K562 treated with DMSO at 1 percent for 4 hours (cell line): ENCODE results near the gene LRRC8E. TPM values are rescaled to one million over a fixed set of nuclear protein-coding genes. Genes with fewer than 3 reads are reported as not detected.

Experiments used
- total RNA-seq: library from RNA; unstranded; fragments of 300-600 nt; gene quantifications from 2 replicates; pipeline ENCODE4 v1.2.3, GENCODE V29; 2022; ENCODE audit not compliant: insufficient read depth

LRRC8E gene
- total RNA-seq: 3.9 and 4.0 TPM in 2 replicates

GRCh38 chr19:7888145-7888825 is at the start of gene LRRC8E:
LRRC8E (plus strand) TSS chr19:7888510; CDS start chr19:7895604, 7,094 bp downstream.

DNA sequence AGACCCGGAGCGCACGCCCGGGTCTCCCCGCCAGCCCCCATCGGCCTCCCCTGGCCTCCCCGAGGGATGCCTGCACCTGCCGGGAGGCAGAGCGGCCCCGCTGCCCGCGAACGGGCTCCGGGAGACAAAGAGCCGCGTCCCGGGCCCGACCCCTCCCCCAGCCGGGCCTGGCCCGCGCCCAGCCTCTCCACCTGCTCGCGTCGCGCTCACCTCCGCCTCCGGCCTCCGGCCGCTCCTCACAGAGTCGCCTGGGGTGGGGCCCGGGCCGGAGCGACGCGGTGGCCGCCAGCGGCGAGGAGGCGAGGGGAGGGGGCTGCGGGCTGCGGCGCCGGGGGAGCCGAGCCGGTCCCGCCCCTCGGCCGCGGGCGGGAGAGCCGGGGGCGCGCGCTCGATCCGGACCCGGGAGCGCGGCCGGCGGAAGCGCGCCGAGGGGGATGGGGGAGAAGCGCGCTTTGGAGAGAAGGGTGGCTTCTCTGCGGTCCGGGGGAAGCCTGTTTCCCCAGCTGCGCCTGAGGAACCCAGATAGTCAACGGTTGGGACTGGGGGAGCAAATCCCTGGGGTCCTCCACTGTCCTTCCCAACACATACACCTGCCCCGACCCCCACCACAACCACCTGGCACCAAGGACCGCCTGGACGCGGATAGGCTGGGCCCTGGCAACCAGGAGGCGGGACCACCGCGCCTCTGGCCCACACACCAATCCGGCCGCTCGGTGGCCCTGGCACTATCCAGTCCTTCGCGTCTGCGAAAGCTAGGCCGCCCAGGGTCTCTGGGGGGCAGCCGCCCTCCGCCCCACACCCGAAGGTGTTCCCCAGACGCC is 14.0 kb upstream of the LRRC8E start, which contains the start of gene PRR36:
Gene PRR36, minus strand, starts transcription at position 315 of the 821 bp plus-strand sequence. CDS start 701 bp downstream, outside the sequence.

DNA sequence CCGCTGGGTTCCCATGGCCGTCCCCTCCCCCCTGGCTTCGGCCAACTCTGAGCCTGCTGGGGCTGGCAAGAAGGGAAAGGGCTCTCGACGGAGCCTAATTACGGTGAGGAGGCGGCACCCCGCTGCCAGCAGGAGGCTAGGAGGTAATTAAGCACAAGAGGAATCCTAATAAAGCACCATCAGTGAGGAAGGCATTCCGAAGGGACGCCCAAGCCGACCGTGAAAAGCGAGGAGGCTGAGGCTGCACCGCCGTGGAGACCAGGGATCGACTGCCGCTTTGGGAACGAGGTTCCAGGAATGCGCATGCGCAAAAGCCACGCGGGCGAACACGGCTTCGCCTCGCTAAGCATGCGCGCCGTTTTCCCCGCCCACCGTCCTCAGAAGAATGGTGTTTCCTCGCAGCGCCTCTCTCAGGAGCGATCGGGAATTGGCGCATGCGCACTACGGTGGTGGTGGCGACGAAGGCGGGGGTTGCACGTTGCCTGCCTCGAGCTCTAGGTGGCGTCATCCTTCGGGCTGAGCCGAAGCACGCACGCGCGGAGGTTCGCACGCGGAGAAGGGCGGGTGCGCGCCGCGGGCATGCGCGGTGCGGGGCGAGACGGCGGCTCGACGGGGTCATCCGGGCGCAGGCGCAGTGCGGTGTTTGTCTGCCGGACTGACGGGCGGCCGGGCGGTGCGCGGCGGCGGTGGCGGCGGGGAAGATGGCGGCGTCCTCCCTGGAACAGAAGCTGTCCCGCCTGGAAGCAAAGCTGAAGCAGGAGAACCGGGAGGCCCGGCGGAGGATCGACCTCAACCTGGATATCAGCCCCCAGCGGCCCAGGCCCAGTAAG is 15.1 kb downstream of the LRRC8E start, which contains the start of gene MAP2K7:
Gene MAP2K7, plus strand, starts transcription at position 634 of the 830 bp plus-strand sequence. Its CDS starts 68 bp downstream, at position 702.

DNA sequence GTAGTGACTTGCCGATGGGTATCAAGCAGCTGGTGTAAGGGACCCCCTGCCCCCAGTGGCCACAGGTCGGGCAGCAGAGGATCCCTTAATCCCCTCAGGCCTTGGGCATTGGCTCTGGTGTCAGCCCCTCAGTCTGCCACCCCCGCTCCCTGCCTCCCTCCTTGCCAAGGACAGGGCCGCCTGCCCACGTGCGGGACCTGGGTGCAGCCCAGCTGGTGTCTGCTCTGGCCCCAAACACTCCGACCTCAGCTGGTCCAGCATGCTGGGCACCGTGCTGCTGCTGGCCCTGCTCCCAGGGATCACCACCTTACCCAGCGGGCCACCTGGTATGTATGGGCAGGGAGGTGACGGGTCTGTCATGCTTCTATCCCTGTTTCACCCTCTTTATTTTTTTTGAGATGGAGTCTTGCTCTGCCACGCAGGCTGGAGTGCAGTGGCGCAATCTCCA is 26.3 kb downstream of the LRRC8E start, which contains the start of gene TGFBR3L:
Gene TGFBR3L, plus strand, starts transcription at position 233 of the 448 bp plus-strand sequence.

GRCh38 chr19:7919610-7920518 is 31.6 kb downstream of the LRRC8E start, which contains the start of gene SNAPC2:
SNAPC2 (plus strand) TSS chr19:7920338; CDS start chr19:7920367, 29 bp downstream.

DNA sequence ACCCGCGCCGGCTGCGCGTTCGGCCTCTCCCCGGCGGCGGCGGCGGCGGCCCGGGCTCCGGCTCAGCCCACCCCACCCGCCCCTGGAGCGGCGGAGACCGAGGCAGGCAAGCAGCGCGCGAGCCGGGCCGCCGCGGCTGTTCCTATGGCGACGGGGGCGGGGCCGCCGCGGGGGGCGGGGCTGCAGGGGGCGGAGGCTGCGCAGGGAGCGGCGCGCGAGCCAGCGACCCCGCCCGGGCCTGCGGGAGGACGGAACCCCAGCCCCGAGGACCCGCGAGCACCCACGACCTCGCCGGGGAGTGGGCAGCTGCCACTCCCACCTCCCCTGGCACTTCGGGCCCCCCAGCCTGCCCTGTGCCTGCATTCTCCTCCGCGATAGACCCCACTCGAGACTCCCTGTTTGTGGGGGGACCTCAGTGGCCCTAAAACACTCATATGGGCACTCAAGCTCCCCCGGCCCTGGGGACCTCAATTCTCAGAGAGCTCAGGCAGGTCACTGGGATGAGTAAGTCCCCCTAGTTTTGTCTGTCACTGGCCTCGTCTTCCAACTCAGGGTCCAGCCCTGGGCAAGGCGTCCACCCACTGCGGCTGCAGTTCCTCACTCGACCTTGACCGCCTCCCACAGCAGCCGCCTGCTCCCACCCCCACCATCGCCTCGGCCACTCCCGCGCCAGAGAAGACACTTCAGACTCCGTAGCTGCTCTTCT is 37.9 kb downstream of the LRRC8E start, which contains the start of gene CTXN1:
Gene CTXN1, minus strand, starts transcription at position 115 of the 706 bp plus-strand sequence. CDS start 597 bp downstream, outside the sequence.

DNA sequence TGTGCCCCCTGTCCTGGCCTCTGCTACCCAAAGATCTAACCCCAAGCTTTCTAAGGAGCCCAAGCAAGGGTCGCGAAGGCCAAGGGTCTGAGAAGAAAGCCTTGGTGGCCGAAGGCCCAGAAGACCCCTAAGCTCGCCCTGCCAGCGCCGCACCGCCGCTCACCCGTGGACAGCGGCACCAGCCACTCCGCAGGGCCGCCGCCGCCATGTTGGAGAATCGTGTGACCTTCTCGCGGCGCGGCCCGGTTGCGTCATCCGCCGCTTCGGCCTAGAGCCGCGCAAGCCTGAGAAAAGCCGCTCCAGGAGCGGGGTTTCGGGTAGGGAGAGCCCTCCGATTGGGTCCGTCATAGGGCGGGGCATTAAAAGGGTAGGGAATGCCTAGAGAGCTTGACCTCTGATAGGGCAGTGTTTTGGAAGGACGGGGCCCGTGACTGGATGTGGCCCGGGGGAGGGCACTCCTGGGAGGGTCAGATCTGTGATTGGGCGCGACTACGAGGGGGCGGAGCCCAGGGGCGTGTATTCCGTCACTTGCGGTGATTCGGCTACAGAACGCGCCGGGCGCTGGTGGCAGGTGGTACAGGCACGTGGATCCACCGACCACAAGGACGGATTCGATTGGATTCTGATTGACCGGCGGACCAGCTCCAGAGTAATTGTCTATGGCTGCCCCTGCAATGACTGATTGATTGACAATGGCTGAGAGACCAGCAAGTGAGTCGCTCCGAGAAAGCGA is 55.3 kb downstream of the LRRC8E start, which contains the start of gene TIMM44:
Gene TIMM44, minus strand, starts transcription at position 223 of the 733 bp plus-strand sequence. Its CDS starts 15 bp downstream, at position 208.

Other genes starting within 250 kb of the LRRC8E start
- gene RETN, start 219.5 kb upstream of the LRRC8E start, total RNA-seq: not detected in 2 replicates
- gene MCEMP1, start 211.4 kb upstream of the LRRC8E start, total RNA-seq: 1.6 and 3.9 TPM in 2 replicates
- 90.6 and 98.1 TPM in 2 replicates for gene TRAPPC5, start 207.7 kb upstream of the LRRC8E start, total RNA-seq
- not detected in 2 replicates for gene FCER2, start 186.4 kb upstream of the LRRC8E start, total RNA-seq
- not detected in 2 replicates for gene CLEC4G, start 156.4 kb upstream of the LRRC8E start, total RNA-seq
- gene CD209, start 141.0 kb upstream of the LRRC8E start, total RNA-seq: not detected in 2 replicates
- gene CLEC4M, start 125.3 kb upstream of the LRRC8E start, total RNA-seq: 0.40 TPM in 1 of 2 replicates, not detected in the other
- 7.9 and 13.4 TPM in 2 replicates for gene EVI5L, start 58.3 kb upstream of the LRRC8E start, total RNA-seq
- 0.12 TPM in 1 of 2 replicates, not detected in the other for gene PRR36, start 14.1 kb upstream of the LRRC8E start, total RNA-seq
- gene MAP2K7, start 15.4 kb downstream of the LRRC8E start, total RNA-seq: 24.3 and 30.0 TPM in 2 replicates
- gene TGFBR3L, start 26.3 kb downstream of the LRRC8E start, total RNA-seq: 3.9 TPM in 2 replicates
- 45.1 and 48.4 TPM in 2 replicates for gene SNAPC2, start 31.8 kb downstream of the LRRC8E start, total RNA-seq
- 8.8 and 9.9 TPM in 2 replicates for gene CTXN1, start 37.6 kb downstream of the LRRC8E start, total RNA-seq
- 150 and 161 TPM in 2 replicates for gene TIMM44, start 55.2 kb downstream of the LRRC8E start, total RNA-seq
- 52.1 and 62.2 TPM in 2 replicates for gene ELAVL1, start 117.1 kb downstream of the LRRC8E start, total RNA-seq
- gene CCL25, start 164.2 kb downstream of the LRRC8E start, total RNA-seq: not detected in 2 replicates